ENCODE data around the gene TMEM221. TPM values are rescaled to one million over a fixed set of nuclear protein-coding genes. Genes with fewer than 3 reads are reported as not detected.

TMEM221 gene
- total RNA-seq, 1 donor from 2014 or later: not detected

DNA sequence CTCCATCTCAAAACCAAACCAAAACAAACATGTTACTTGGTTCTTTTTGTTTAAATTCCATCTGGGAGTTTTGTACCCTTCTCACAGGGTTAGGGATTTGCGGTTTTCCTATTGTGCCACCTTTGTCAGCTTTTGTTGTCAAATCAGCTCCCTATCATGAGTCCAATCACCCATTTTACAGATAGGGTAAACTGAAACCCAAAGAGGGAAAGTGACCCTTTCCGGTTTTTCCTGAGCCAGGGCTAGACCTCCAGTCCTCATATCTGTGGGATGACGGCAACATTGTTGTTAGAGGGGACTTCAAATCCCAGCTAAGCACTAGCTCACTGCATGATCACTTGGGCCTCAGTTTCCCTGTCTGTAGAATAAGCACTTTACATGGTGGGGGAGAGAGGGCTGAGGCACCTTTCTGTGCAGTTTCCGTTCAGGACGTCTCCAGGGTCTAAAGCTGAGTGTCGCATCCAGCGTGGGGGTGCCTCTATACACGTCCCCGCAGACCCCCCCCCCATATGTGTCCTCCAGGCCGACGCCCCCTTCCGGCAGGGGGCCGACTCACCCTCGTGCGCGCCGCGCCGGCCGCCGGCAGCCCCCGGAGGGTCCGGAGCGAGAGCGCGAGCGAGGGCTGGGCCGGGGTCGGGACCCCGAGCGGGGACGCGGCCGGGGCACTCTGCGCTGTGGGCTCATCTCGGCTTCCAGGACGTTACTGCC is 58.4 kb downstream of the TMEM221 start:
- H3K27me3 ChIP-seq (ENCODE audit: control insufficient read depth, insufficient read depth, low read length): no peaks in the 10 kb centered on the region
- no peak for FAIRE-seq

GRCh38 chr19:17389288-17389687 is 59.2 kb downstream of the TMEM221 start:
- TF ChIP-seq, protein P1, sequence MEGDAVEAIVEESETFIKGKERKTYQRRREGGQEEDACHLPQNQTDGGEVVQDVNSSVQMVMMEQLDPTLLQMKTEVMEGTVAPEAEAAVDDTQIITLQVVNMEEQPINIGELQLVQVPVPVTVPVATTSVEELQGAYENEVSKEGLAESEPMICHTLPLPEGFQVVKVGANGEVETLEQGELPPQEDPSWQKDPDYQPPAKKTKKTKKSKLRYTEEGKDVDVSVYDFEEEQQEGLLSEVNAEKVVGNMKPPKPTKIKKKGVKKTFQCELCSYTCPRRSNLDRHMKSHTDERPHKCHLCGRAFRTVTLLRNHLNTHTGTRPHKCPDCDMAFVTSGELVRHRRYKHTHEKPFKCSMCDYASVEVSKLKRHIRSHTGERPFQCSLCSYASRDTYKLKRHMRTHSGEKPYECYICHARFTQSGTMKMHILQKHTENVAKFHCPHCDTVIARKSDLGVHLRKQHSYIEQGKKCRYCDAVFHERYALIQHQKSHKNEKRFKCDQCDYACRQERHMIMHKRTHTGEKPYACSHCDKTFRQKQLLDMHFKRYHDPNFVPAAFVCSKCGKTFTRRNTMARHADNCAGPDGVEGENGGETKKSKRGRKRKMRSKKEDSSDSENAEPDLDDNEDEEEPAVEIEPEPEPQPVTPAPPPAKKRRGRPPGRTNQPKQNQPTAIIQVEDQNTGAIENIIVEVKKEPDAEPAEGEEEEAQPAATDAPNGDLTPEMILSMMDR (IDR thresholded peaks at IDR 0.05; ENCODE audit: insufficient read depth, low read length, severe bottlenecking): no peak
- Histone ChIP-seq H3K27me3 (ENCODE audit: control insufficient read depth, insufficient read depth, low read length) (no peaks in the 10 kb centered on the region), H3K36me3 (ENCODE audit: control insufficient read depth, insufficient read depth, low read length) (no peaks in the 10 kb centered on the region), H3K4me3 (ENCODE audit: low read depth, low read length) (no peak overlapping the region)
- DNase-seq (ENCODE audit: low read depth): no peak
- FAIRE-seq: no peak

More for the DNA sequence above, 58.4 kb downstream of the TMEM221 start:
- H3K36me3 ChIP-seq (ENCODE audit: control insufficient read depth, insufficient read depth, low read length): no peaks in the 10 kb centered on the region
- DNase-seq (ENCODE audit: low read depth): no peak
- peak overlapping the region; percentile 17 for H3K4me3 ChIP-seq (ENCODE audit: low read depth, low read length)
- TF ChIP-seq, protein P1 (IDR thresholded peaks at IDR 0.05; ENCODE audit: insufficient read depth, low read length, severe bottlenecking): no peak

DNA sequence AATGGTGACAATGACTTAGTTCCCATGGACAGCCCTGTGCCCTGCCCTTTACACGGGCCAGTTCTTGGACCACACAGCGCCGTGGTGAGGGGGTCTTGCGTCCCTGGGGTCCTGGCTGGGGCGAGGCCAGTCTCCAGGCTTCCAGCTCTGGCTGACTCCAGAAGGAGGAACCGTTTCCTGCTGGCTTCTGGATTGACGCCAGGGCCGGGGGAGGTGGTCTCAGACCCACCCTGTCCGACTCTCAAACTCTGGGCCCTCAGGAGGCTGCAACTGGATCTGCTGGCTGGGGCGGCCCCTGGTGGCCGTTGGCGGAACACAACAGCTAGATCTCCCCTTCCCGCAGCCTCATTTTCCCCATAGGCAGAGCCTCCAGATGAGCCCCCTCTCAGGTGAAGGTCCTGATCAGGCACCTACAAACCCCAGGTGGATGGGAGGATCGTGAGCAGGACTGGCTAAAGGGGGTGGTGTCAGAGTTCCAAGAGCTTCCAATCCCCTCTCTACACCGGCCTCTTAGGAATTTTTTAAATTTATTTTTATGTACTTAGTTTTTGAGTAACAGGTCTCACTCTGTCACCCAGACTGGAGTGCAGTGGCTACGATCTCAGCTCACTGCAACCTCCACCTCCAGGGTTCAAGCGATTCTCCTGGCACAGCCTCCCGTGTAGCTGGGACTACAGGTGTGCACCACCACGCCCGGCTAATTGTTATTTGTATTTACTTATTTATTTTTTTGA is 62.4 kb downstream of the TMEM221 start:
- TF ChIP-seq, protein P1 (IDR thresholded peaks at IDR 0.05; ENCODE audit: insufficient read depth, low read length, severe bottlenecking): peak; percentile 99
- H3K4me3 ChIP-seq (ENCODE audit: low read depth, low read length): no peak overlapping the region
- FAIRE-seq (no peak), DNase-seq (ENCODE audit: low read depth) (peak; percentile 14)
- no peaks in the 10 kb centered on the region for H3K36me3 ChIP-seq (ENCODE audit: control insufficient read depth, insufficient read depth, low read length)
- H3K27me3 ChIP-seq (ENCODE audit: control insufficient read depth, insufficient read depth, low read length): no peaks in the 10 kb centered on the region

Other genes starting within 250 kb of the TMEM221 start
- 8.3 and 11.8 TPM in 2 replicates for gene USE1, start 233.3 kb downstream of the TMEM221 start, total RNA-seq
- 2.0 and 3.2 TPM in 2 replicates for gene OCEL1, start 222.4 kb downstream of the TMEM221 start, total RNA-seq
- gene NR2F6, start 202.7 kb downstream of the TMEM221 start, total RNA-seq: 93.8 and 124 TPM in 2 replicates
- 0.13 TPM in 1 of 2 replicates, not detected in the other for gene USHBP1, start 183.9 kb downstream of the TMEM221 start, total RNA-seq
- gene BABAM1, start 181.2 kb downstream of the TMEM221 start, total RNA-seq: 45.8 and 60.9 TPM in 2 replicates
- 0.38 and 0.53 TPM in 2 replicates for gene ANKLE1, start 166.8 kb downstream of the TMEM221 start, total RNA-seq
- gene ABHD8, start 145.2 kb downstream of the TMEM221 start, total RNA-seq: 6.1 and 9.9 TPM in 2 replicates
- 23.7 and 24.3 TPM in 2 replicates for gene MRPL34, start 142.8 kb downstream of the TMEM221 start, total RNA-seq
- gene DDA1, start 139.1 kb downstream of the TMEM221 start, total RNA-seq: 9.0 and 21.1 TPM in 2 replicates
- gene ANO8, start 113.8 kb downstream of the TMEM221 start, total RNA-seq: 2.6 and 4.0 TPM in 2 replicates
- 16.5 and 48.4 TPM in 2 replicates for gene GTPBP3, start 111.1 kb downstream of the TMEM221 start, total RNA-seq
- gene PLVAP, start 71.3 kb downstream of the TMEM221 start, total RNA-seq: not detected in 2 replicates
- not detected in 2 replicates for gene CCDC194, start 54.5 kb downstream of the TMEM221 start, total RNA-seq
- gene BST2, start 43.0 kb downstream of the TMEM221 start, total RNA-seq: 2.2 and 8.7 TPM in 2 replicates
- gene MVB12A, start 28.6 kb downstream of the TMEM221 start, total RNA-seq: 22.9 and 23.8 TPM in 2 replicates
- not detected in 2 replicates for gene NXNL1, start 12.3 kb upstream of the TMEM221 start, total RNA-seq
- 5.9 and 7.9 TPM in 2 replicates for gene SLC27A1, start 21.9 kb upstream of the TMEM221 start, total RNA-seq
- 41.1 and 67.2 TPM in 2 replicates for gene PGLS, start 63.0 kb upstream of the TMEM221 start, total RNA-seq
- gene COLGALT1, start 107.0 kb upstream of the TMEM221 start, total RNA-seq: 74.2 and 75.1 TPM in 2 replicates
- under 0.01 TPM in 1 of 2 replicates, not detected in the other for gene UNC13A, start 239.7 kb upstream of the TMEM221 start, total RNA-seq